ENCODE measurements around the gene HTN3. TPM values are rescaled to one million over a fixed set of nuclear protein-coding genes. Genes with fewer than 3 reads are reported as not detected.

Gene HTN3
- polyA plus RNA-seq, 1 donor from 2014 or later = not detected

DNA sequence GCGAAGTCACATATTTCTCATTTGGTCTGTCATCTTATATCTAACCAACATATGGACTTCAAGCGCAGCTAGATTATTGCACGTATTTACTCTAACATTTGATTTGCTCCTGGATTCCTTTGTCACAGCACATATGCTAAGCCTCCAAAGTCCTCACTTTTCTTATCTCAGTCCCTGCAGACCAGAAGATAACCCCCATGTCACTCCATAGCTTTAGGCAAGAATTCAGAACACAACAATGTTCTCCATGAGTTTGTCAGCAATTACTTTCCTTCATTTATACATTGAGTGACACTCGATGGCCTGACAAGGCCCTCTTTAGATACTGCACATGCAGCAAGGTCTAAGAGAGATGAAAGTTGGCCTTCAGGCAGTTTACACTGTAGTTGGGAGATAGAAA, 37.2 kb upstream of the HTN3 start:
- no peaks in the 10 kb centered on the region for H3F3A ChIP-seq (ENCODE audit: insufficient read depth, low read length, poor library complexity, severe bottlenecking)
- H4K20me1 ChIP-seq (ENCODE audit: insufficient read depth) = no peaks in the 10 kb centered on the region
- no peak overlapping the region for H3K9ac ChIP-seq (ENCODE audit: low read length)
- no peaks in the 10 kb centered on the region for H3K27me3 ChIP-seq (ENCODE audit: insufficient read depth, low read depth, low read length)
- no peaks in the 10 kb centered on the region for H3K9me3 ChIP-seq (ENCODE audit: low read length)
- TF ChIP-seq MXI1 (conservative IDR thresholded peaks at IDR 0.05; ENCODE audit: poor library complexity, severe bottlenecking) (no peak), EP300 (conservative IDR thresholded peaks at IDR 0.05; ENCODE audit: poor library complexity, severe bottlenecking) (no peak), TAF1 (IDR thresholded peaks at IDR 0.05; ENCODE audit: low read depth) (no peak), SMC3 (conservative IDR thresholded peaks at IDR 0.05; ENCODE audit: poor library complexity) (no peak), EZH2 (IDR thresholded peaks at IDR 0.05; ENCODE audit: borderline replicate concordance, insufficient read depth, low read length, poor library complexity, severe bottlenecking) (no peak), RAD21 (conservative IDR thresholded peaks at IDR 0.05) (no peak), POLR2AphosphoS5 (IDR thresholded peaks at IDR 0.05) (no peak)
- TF ChIP-seq, protein P1, sequence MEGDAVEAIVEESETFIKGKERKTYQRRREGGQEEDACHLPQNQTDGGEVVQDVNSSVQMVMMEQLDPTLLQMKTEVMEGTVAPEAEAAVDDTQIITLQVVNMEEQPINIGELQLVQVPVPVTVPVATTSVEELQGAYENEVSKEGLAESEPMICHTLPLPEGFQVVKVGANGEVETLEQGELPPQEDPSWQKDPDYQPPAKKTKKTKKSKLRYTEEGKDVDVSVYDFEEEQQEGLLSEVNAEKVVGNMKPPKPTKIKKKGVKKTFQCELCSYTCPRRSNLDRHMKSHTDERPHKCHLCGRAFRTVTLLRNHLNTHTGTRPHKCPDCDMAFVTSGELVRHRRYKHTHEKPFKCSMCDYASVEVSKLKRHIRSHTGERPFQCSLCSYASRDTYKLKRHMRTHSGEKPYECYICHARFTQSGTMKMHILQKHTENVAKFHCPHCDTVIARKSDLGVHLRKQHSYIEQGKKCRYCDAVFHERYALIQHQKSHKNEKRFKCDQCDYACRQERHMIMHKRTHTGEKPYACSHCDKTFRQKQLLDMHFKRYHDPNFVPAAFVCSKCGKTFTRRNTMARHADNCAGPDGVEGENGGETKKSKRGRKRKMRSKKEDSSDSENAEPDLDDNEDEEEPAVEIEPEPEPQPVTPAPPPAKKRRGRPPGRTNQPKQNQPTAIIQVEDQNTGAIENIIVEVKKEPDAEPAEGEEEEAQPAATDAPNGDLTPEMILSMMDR (IDR thresholded peaks at IDR 0.05; ENCODE audit: poor library complexity, severe bottlenecking) = no peak
- TF ChIP-seq, protein P2, sequence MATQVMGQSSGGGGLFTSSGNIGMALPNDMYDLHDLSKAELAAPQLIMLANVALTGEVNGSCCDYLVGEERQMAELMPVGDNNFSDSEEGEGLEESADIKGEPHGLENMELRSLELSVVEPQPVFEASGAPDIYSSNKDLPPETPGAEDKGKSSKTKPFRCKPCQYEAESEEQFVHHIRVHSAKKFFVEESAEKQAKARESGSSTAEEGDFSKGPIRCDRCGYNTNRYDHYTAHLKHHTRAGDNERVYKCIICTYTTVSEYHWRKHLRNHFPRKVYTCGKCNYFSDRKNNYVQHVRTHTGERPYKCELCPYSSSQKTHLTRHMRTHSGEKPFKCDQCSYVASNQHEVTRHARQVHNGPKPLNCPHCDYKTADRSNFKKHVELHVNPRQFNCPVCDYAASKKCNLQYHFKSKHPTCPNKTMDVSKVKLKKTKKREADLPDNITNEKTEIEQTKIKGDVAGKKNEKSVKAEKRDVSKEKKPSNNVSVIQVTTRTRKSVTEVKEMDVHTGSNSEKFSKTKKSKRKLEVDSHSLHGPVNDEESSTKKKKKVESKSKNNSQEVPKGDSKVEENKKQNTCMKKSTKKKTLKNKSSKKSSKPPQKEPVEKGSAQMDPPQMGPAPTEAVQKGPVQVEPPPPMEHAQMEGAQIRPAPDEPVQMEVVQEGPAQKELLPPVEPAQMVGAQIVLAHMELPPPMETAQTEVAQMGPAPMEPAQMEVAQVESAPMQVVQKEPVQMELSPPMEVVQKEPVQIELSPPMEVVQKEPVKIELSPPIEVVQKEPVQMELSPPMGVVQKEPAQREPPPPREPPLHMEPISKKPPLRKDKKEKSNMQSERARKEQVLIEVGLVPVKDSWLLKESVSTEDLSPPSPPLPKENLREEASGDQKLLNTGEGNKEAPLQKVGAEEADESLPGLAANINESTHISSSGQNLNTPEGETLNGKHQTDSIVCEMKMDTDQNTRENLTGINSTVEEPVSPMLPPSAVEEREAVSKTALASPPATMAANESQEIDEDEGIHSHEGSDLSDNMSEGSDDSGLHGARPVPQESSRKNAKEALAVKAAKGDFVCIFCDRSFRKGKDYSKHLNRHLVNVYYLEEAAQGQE (IDR thresholded peaks at IDR 0.05; ENCODE audit: borderline replicate concordance) = no peak
- no peak overlapping the region for H2AFZ ChIP-seq (ENCODE audit: low read depth, low read length)
- no peaks in the 10 kb centered on the region for H3K36me3 ChIP-seq (ENCODE audit: insufficient read depth, low read length)
- no peaks in the 10 kb centered on the region for H3K79me2 ChIP-seq (replicated peaks; ENCODE audit: insufficient read depth, low read length)
- H3K9me2 ChIP-seq (ENCODE audit: insufficient read depth, low read length) = no peaks in the 10 kb centered on the region
- H3K4me2 ChIP-seq (ENCODE audit: low read length) = no peak overlapping the region
- H3K4me3 ChIP-seq (ENCODE audit: low read length) = no peak overlapping the region
- H3K27ac ChIP-seq (ENCODE audit: low read length) = no peak overlapping the region

DNA sequence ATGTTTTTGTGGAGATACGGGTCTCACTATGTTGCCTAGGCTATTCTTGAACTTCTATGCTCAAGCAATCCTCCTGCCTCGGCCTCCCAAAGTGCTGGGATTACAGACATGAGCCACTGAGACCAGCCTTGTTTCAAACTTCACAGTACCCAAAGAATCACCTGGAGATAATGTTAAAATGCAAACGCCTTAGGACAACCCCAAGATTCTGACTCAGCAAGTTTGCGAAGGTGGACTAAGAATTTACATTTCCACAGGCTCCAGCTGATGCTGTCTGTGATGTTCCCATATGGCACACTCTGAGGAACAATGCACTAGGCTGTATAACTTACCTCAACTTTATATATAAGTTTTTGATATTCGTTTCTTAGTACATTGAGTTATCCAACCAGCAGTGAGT, 33.5 kb upstream of the HTN3 start:
- Histone ChIP-seq H3K9ac (ENCODE audit: low read length) (no peak overlapping the region), H3F3A (ENCODE audit: insufficient read depth, low read length, poor library complexity, severe bottlenecking) (no peaks in the 10 kb centered on the region), H3K79me2 (replicated peaks; ENCODE audit: insufficient read depth, low read length) (no peaks in the 10 kb centered on the region), H3K9me3 (ENCODE audit: low read length) (no peaks in the 10 kb centered on the region), H3K36me3 (ENCODE audit: insufficient read depth, low read length) (no peaks in the 10 kb centered on the region), H3K4me2 (ENCODE audit: low read length) (no peak overlapping the region), H3K4me3 (ENCODE audit: low read length) (no peak overlapping the region), H2AFZ (ENCODE audit: low read depth, low read length) (no peak overlapping the region), H4K20me1 (ENCODE audit: insufficient read depth) (no peaks in the 10 kb centered on the region), H3K27me3 (ENCODE audit: insufficient read depth, low read depth, low read length) (no peaks in the 10 kb centered on the region), H3K27ac (ENCODE audit: low read length) (no peak overlapping the region), H3K9me2 (ENCODE audit: insufficient read depth, low read length) (no peaks in the 10 kb centered on the region)
- TF ChIP-seq TAF1 (IDR thresholded peaks at IDR 0.05; ENCODE audit: low read depth) (no peak), POLR2AphosphoS5 (IDR thresholded peaks at IDR 0.05) (no peak), EP300 (conservative IDR thresholded peaks at IDR 0.05; ENCODE audit: poor library complexity, severe bottlenecking) (no peak), RAD21 (conservative IDR thresholded peaks at IDR 0.05) (no peak), MXI1 (conservative IDR thresholded peaks at IDR 0.05; ENCODE audit: poor library complexity, severe bottlenecking) (no peak), EZH2 (IDR thresholded peaks at IDR 0.05; ENCODE audit: borderline replicate concordance, insufficient read depth, low read length, poor library complexity, severe bottlenecking) (no peak), SMC3 (conservative IDR thresholded peaks at IDR 0.05; ENCODE audit: poor library complexity) (no peak)
- TF ChIP-seq, protein P1 (IDR thresholded peaks at IDR 0.05; ENCODE audit: poor library complexity, severe bottlenecking) = no peak
- TF ChIP-seq, protein P2 (IDR thresholded peaks at IDR 0.05; ENCODE audit: borderline replicate concordance) = no peak
